ENCODE measurements around the gene RAP1A. TPM values are rescaled to one million over a fixed set of nuclear protein-coding genes. Genes with fewer than 3 reads are reported as not detected.

The RAP1A gene
- total RNA-seq, 1 experiment from 2014 or later: 37.1 TPM

- no peaks in the 10 kb centered on the region for H3K9me3 ChIP-seq (ENCODE audit: control insufficient read depth, insufficient read depth, low read depth, low read length)
- CTCF ChIA-PET: interaction anchor here (0.8 kb wide), 1 partner anchor 227 kb away, joined by 3 read pairs; no protein-coding TSS in a partner anchor
- TF ChIP-seq REST (IDR thresholded peaks at IDR 0.05; ENCODE audit: insufficient read depth in 1 of 2, low read depth in 2 of 2, low read length in 1 of 2) (no peak), SIN3A (IDR thresholded peaks at IDR 0.05; ENCODE audit: borderline replicate concordance, insufficient read depth, low read depth, low read length) (no peak), CTCF (IDR thresholded peaks at IDR 0.05) (no peak), POLR2AphosphoS5 (IDR thresholded peaks at IDR 0.05; ENCODE audit: low read depth, low read length) (no peak), TCF7L2 (IDR thresholded peaks at IDR 0.05; ENCODE audit: low read depth, low read length) (no peak)
- POLR2A ChIA-PET: no interaction called here
- in situ Hi-C loops (cut with HindIII; ENCODE audit: low pct_unique_long_range_greater_than_20kb, low sequenced_read_pairs): no loop called here
- intact Hi-C loops (cut with micrococcal nuclease; ENCODE audit: unreplicated experiment): no loop called here
- DNase-seq (ENCODE audit: low read depth, low spot score) (no peak), ATAC-seq (no peak)
- H3K27me3 ChIP-seq (ENCODE audit: control insufficient read depth, insufficient read depth, low read length): no peaks in the 10 kb centered on the region; the same call in 1 of the 2 replicates
- H3K36me3 ChIP-seq (ENCODE audit: control insufficient read depth, insufficient read depth, low read length): no peaks in the 10 kb centered on the region
- no TSS peak for BruUV-seq (replicated peaks)
- no peaks in the 10 kb centered on the region for H3K4me1 ChIP-seq (ENCODE audit: control insufficient read depth, insufficient read depth, low read length)
- no peak overlapping the region for H3K4me3 ChIP-seq (ENCODE audit: low read depth in 2 of 2, low read length in 2 of 2)
- no peak overlapping the region for H3K27ac ChIP-seq (ENCODE audit: low read length)
Observed at GRCh38 chr1:111734426-111734825, 114.8 kb downstream of the RAP1A start.

- POLR2A ChIA-PET: no interaction called here
- Histone ChIP-seq H3K4me1 (ENCODE audit: control insufficient read depth, insufficient read depth, low read length) (no peaks in the 10 kb centered on the region), H3K27ac (ENCODE audit: low read length) (no peak overlapping the region), H3K36me3 (ENCODE audit: control insufficient read depth, insufficient read depth, low read length) (no peaks in the 10 kb centered on the region), H3K9me3 (ENCODE audit: control insufficient read depth, insufficient read depth, low read depth, low read length) (no peaks in the 10 kb centered on the region), H3K4me3 (ENCODE audit: low read depth in 2 of 2, low read length in 2 of 2) (no peak overlapping the region), H3K27me3 (ENCODE audit: control insufficient read depth, insufficient read depth, low read length) (no peaks in the 10 kb centered on the region; the same call in 1 of the 2 replicates)
- ATAC-seq: no peak
- BruUV-seq (replicated peaks): no TSS peak
- CTCF ChIA-PET: interaction anchor here (0.8 kb wide), 1 partner anchor 227 kb away, joined by 3 read pairs; no protein-coding TSS in a partner anchor
- TF ChIP-seq TCF7L2 (IDR thresholded peaks at IDR 0.05; ENCODE audit: low read depth, low read length) (no peak), CTCF (IDR thresholded peaks at IDR 0.05) (no peak), SIN3A (IDR thresholded peaks at IDR 0.05; ENCODE audit: borderline replicate concordance, insufficient read depth, low read depth, low read length) (no peak), REST (IDR thresholded peaks at IDR 0.05; ENCODE audit: insufficient read depth in 1 of 2, low read depth in 2 of 2, low read length in 1 of 2) (no peak), POLR2AphosphoS5 (IDR thresholded peaks at IDR 0.05; ENCODE audit: low read depth, low read length) (no peak)
- in situ Hi-C loops (cut with HindIII; ENCODE audit: low pct_unique_long_range_greater_than_20kb, low sequenced_read_pairs) (no loop called here), intact Hi-C loops (cut with micrococcal nuclease; ENCODE audit: unreplicated experiment) (no loop called here)
- no peak for DNase-seq (ENCODE audit: low read depth, low spot score)
Observed at GRCh38 chr1:111734856-111735255, 115.3 kb downstream of the RAP1A start.
